MG63 (cell line): Measurements from ENCODE around the gene EIF2S2. TPM values are rescaled to one million over a fixed set of nuclear protein-coding genes. Genes with fewer than 3 reads are reported as not detected.

Source experiments
- total RNA-seq: library from RNA; depleted of rRNA; stranded (reverse); fragments of >200 nt; shearing (Covaris generic); gene quantifications from 2 replicates; pipeline ENCODE4 v1.2.3, GENCODE V29; 2014; ENCODE audit warnings: low replicate concordance; rRNA removed

The EIF2S2 gene
- total RNA-seq, 1 experiment from 2014 or later = 198 TPM

Other genes starting within 250 kb of the EIF2S2 start
- gene RALY, start 118.3 kb downstream of the EIF2S2 start, total RNA-seq = 181 and 241 TPM in 2 replicates
- not detected in 2 replicates for gene ASIP, start 129.2 kb upstream of the EIF2S2 start, total RNA-seq
- gene AHCY, start 191.1 kb upstream of the EIF2S2 start, total RNA-seq = 151 and 216 TPM in 2 replicates